ENCODE results near the gene PPP1R12B. TPM values are rescaled to one million over a fixed set of nuclear protein-coding genes. Genes with fewer than 3 reads are reported as not detected.
"Not testable (repeated sequence)": the region's sequence is repeated elsewhere in the genome, so short reads cannot be mapped to it uniquely, and the experiment has no call there.

The PPP1R12B gene
- total RNA-seq, 1 experiment from 2014 or later: 17.0 TPM

DNA sequence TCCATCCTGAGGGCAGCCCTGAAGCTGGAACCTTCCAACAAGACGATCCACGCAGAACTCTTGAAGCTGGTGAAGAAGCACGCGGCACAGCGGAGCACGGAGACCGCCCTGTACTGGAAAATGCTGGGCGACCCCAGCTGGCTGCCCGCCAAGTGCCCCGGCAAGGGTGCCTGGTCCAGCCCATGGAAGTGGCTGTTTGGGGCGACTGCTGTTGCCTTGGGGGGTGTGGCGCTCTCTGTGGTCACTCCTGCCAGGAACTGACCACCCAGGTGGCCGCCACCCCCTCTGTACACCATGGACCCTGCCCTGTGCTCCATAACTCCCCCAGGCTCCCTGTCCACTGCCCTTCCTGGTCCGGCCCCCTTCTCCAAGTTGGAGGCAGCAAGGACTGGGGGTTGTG, 90.8 kb downstream of the PPP1R12B start:
- TF ChIP-seq EZH2 (IDR thresholded peaks at IDR 0.05; ENCODE audit: borderline replicate concordance, low read depth, low read length, poor library complexity, severe bottlenecking): no peak
- TF ChIP-seq, protein P1, sequence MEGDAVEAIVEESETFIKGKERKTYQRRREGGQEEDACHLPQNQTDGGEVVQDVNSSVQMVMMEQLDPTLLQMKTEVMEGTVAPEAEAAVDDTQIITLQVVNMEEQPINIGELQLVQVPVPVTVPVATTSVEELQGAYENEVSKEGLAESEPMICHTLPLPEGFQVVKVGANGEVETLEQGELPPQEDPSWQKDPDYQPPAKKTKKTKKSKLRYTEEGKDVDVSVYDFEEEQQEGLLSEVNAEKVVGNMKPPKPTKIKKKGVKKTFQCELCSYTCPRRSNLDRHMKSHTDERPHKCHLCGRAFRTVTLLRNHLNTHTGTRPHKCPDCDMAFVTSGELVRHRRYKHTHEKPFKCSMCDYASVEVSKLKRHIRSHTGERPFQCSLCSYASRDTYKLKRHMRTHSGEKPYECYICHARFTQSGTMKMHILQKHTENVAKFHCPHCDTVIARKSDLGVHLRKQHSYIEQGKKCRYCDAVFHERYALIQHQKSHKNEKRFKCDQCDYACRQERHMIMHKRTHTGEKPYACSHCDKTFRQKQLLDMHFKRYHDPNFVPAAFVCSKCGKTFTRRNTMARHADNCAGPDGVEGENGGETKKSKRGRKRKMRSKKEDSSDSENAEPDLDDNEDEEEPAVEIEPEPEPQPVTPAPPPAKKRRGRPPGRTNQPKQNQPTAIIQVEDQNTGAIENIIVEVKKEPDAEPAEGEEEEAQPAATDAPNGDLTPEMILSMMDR (conservative IDR thresholded peaks at IDR 0.05; ENCODE audit: low read depth, low read length): no peak
- CTCF ChIA-PET: no interaction called here
- POLR2A ChIA-PET (ENCODE audit: low non-redundant PET): no interaction called here

DNA sequence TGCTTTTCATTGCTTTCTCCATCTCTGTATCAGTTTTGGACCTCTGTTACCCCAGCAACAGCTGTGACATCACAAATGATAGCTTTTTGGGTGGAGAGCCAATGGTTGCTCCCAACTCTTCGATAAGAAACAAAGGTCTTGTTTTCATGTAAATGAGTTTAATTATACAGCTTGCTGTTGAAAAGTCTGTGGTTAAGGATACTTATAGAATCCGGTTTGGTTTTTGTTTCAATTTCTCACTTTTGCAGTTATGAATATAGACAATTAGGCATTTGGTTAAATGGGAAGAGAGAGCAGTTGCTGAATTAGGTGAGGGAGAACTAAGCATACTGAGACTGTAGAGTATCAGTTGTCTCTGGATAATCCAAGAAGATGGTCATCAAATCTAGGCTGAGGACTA, 99.6 kb downstream of the PPP1R12B start:
- intact Hi-C loops (cut with micrococcal nuclease; ENCODE audit: unreplicated experiment); H3K36me3 ChIP-seq (ENCODE audit: insufficient read depth, low read length, poor library complexity, severe bottlenecking); POLR2A ChIA-PET (ENCODE audit: low non-redundant PET); H3K4me1 ChIP-seq (ENCODE audit: insufficient read depth, low read length, poor library complexity, severe bottlenecking); H3K4me3 ChIP-seq (ENCODE audit: low read depth, low read length, poor library complexity, severe bottlenecking); CTCF ChIA-PET; H3K9me3 ChIP-seq (ENCODE audit: low read depth, low read length, poor library complexity, severe bottlenecking); DNase-seq (ENCODE audit: low spot score); BruUV-seq (replicated peaks); H3K27me3 ChIP-seq (replicated peaks; ENCODE audit: insufficient read depth, low read depth, low read length, poor library complexity); H3K27ac ChIP-seq (ENCODE audit: low read depth, low read length, poor library complexity, severe bottlenecking): not testable (repeated sequence)

More for the DNA sequence above, 90.8 kb downstream of the PPP1R12B start:
- Histone ChIP-seq H3K36me3 (ENCODE audit: insufficient read depth, low read length, poor library complexity, severe bottlenecking) (peaks cover 3% of the 10 kb centered on the region), H3K27ac (ENCODE audit: low read depth, low read length, poor library complexity, severe bottlenecking) (no peak overlapping the region), H3K4me3 (ENCODE audit: low read depth, low read length, poor library complexity, severe bottlenecking) (no peak overlapping the region), H3K4me1 (ENCODE audit: insufficient read depth, low read length, poor library complexity, severe bottlenecking) (no peaks in the 10 kb centered on the region), H3K9me3 (ENCODE audit: low read depth, low read length, poor library complexity, severe bottlenecking) (no peaks in the 10 kb centered on the region), H3K27me3 (replicated peaks; ENCODE audit: insufficient read depth, low read depth, low read length, poor library complexity) (no peaks in the 10 kb centered on the region)
- intact Hi-C loops (cut with micrococcal nuclease; ENCODE audit: unreplicated experiment): no loop called here
- BruUV-seq (replicated peaks): no TSS peak
- DNase-seq (ENCODE audit: low spot score): no peak

DNA sequence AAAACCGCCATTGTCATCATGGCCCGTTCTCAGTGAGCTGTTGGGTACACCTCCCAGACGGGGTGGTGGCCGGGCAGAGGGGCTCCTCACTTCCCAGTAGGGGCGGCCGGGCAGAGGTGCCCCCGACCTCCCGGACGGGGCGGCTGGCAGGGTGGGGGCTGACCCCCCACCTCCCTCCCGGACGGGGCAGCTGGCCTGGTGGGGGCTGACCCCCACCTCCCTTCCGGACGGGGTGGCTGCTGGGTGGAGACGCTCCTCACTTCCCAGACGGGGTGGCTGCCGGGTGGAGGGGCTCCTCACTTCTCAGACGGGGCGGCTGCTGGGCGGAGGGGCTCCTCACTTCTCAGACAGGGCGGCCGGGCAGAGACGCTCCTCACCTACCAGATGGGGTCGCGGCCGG, 103.1 kb downstream of the PPP1R12B start:
- H3K4me3 ChIP-seq (ENCODE audit: low read depth, low read length, poor library complexity, severe bottlenecking); H3K4me1 ChIP-seq (ENCODE audit: insufficient read depth, low read length, poor library complexity, severe bottlenecking); H3K36me3 ChIP-seq (ENCODE audit: insufficient read depth, low read length, poor library complexity, severe bottlenecking); POLR2A ChIA-PET (ENCODE audit: low non-redundant PET); H3K27ac ChIP-seq (ENCODE audit: low read depth, low read length, poor library complexity, severe bottlenecking); H3K27me3 ChIP-seq (replicated peaks; ENCODE audit: insufficient read depth, low read depth, low read length, poor library complexity); BruUV-seq (replicated peaks); DNase-seq (ENCODE audit: low spot score); intact Hi-C loops (cut with micrococcal nuclease; ENCODE audit: unreplicated experiment); H3K9me3 ChIP-seq (ENCODE audit: low read depth, low read length, poor library complexity, severe bottlenecking); CTCF ChIA-PET: not testable (repeated sequence)

DNA sequence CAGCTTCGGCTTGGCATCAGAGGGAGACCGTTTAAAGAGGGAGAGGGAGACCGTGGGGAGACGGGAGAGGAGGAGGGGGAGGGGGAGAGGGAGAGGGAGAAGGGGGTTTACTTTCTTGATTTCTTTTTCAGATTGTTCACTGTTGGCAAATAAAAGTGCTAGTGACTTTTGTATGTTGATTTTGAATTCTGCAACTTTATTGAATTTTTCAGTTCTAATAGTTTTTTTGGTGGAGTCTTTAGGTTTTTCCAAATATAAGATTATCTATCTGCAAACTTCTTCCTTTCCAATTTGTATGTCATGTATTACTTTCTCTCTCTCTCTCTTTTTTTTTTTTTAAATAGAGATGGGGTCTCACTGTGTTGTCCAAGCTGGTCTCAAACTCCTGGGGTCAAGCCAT, 104.0 kb downstream of the PPP1R12B start:
- no peaks in the 10 kb centered on the region for H3K36me3 ChIP-seq (ENCODE audit: insufficient read depth, low read length, poor library complexity, severe bottlenecking)
- no peaks in the 10 kb centered on the region for H3K4me1 ChIP-seq (ENCODE audit: insufficient read depth, low read length, poor library complexity, severe bottlenecking)
- no peaks in the 10 kb centered on the region for H3K9me3 ChIP-seq (ENCODE audit: low read depth, low read length, poor library complexity, severe bottlenecking)
- DNase-seq (ENCODE audit: low spot score): no peak
- ChIA-PET CTCF (no interaction called here), POLR2A (ENCODE audit: low non-redundant PET) (no interaction called here)
- intact Hi-C loops (cut with micrococcal nuclease; ENCODE audit: unreplicated experiment): no loop called here
- H3K27me3 ChIP-seq (replicated peaks; ENCODE audit: insufficient read depth, low read depth, low read length, poor library complexity): no peaks in the 10 kb centered on the region
- H3K4me3 ChIP-seq (ENCODE audit: low read depth, low read length, poor library complexity, severe bottlenecking): no peak overlapping the region
- TF ChIP-seq, protein P1 (conservative IDR thresholded peaks at IDR 0.05; ENCODE audit: low read depth, low read length): no peak
- BruUV-seq (replicated peaks): no TSS peak
- no peak overlapping the region for H3K27ac ChIP-seq (ENCODE audit: low read depth, low read length, poor library complexity, severe bottlenecking)

DNA sequence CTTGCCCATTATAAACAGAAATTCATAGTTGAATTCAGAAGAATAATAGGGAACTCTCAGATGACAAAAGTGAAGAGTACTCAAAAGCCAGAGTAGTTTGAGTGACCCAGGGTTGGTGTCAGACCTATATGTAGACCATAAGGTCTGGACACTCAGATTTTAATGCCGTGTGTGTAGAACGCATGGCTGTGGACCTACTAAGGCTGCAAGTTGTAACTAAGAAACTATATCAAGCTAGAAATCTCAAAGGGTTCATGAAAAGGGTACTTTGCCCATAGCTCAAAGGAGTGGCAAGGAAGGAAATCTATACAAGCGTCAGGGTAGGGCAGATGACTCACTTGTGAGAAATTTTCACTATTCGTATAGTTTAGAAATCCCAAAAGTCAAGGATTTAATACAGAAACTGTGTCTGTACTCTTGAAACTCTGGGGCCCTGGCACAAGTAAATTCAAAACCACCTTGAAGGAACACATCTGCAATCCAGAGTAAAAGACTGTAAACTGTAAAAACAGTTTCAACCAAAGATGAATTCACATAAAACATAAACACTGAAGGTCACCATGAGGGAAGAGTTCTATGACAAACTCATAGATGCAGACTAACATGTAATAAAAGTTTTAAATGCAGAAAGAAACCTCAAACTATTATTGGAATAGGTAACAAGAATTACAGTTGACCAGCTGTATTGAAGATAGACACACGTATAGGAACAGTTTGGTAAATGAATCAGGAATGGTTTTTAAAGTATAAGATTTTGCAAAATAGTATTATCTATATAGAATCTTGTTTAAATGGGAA, 108.1 kb downstream of the PPP1R12B start:
- DNase-seq (ENCODE audit: low spot score); H3K27me3 ChIP-seq (replicated peaks; ENCODE audit: insufficient read depth, low read depth, low read length, poor library complexity); POLR2A ChIA-PET (ENCODE audit: low non-redundant PET); H3K4me3 ChIP-seq (ENCODE audit: low read depth, low read length, poor library complexity, severe bottlenecking); BruUV-seq (replicated peaks); H3K9me3 ChIP-seq (ENCODE audit: low read depth, low read length, poor library complexity, severe bottlenecking); H3K4me1 ChIP-seq (ENCODE audit: insufficient read depth, low read length, poor library complexity, severe bottlenecking); intact Hi-C loops (cut with micrococcal nuclease; ENCODE audit: unreplicated experiment); H3K36me3 ChIP-seq (ENCODE audit: insufficient read depth, low read length, poor library complexity, severe bottlenecking); H3K27ac ChIP-seq (ENCODE audit: low read depth, low read length, poor library complexity, severe bottlenecking): not testable (repeated sequence)
- CTCF ChIA-PET: interaction anchor here (0.7 kb wide), 1 partner anchor 644 kb away, joined by 6 read pairs; no protein-coding TSS in a partner anchor

DNA sequence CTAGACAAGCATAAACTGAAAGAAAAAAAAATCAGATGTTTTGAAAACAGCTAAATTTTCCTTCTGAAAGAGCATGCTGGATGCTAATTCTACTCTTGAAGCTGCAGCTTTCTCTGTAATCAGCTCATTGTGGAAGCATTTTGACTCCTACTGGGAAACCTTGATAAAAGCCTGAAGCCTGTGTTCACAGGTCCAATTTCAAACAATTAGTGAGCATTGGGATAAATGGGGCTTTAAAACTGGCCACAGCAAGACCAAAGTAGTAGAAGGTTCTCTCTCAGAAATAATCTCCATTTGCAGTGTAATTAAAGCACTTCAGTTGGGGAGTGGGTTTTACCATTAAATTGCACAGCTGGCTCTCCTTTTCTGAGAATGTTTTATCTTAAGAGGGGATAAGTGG, 110.2 kb downstream of the PPP1R12B start:
- H3K9me3 ChIP-seq (ENCODE audit: low read depth, low read length, poor library complexity, severe bottlenecking); DNase-seq (ENCODE audit: low spot score); H3K27me3 ChIP-seq (replicated peaks; ENCODE audit: insufficient read depth, low read depth, low read length, poor library complexity); CTCF ChIA-PET; H3K4me1 ChIP-seq (ENCODE audit: insufficient read depth, low read length, poor library complexity, severe bottlenecking); H3K27ac ChIP-seq (ENCODE audit: low read depth, low read length, poor library complexity, severe bottlenecking); H3K36me3 ChIP-seq (ENCODE audit: insufficient read depth, low read length, poor library complexity, severe bottlenecking); BruUV-seq (replicated peaks); intact Hi-C loops (cut with micrococcal nuclease; ENCODE audit: unreplicated experiment); H3K4me3 ChIP-seq (ENCODE audit: low read depth, low read length, poor library complexity, severe bottlenecking); POLR2A ChIA-PET (ENCODE audit: low non-redundant PET): not testable (repeated sequence)

All from A673 (cell line).